ELR (cell line): Measurements from ENCODE around the gene MAP2K4.
"Not testable (repeated sequence)": the region's sequence is repeated elsewhere in the genome, so short reads cannot be mapped to it uniquely, and the experiment has no call there.

Experiments
- DNase-seq: peaks from one replicate; pipeline ENCODE4 v3.0.0-alpha.2; 2015; ENCODE audit warnings: low read depth

Gene MAP2K4

DNA sequence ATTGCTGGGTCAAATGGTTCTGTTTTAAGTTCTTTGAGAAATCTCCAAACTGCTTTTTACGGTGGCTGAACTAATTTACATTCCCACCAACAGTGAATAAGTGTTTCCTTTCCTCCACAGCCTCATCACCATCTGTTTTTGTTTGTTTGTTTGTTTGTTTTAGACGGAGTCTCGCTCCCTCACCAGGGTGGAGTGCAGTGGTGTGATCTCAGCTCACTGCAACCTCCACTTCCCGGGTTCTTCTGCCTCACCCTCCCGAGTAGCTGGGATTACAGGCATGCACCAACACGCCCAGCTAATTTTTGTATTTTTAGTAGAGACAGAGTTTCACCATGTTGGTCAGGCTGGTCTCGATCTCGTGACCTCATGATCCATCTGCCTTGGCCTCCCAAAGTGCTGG is 141.5 kb downstream of the MAP2K4 start:
- DNase-seq, result not testable (repeated sequence)

DNA sequence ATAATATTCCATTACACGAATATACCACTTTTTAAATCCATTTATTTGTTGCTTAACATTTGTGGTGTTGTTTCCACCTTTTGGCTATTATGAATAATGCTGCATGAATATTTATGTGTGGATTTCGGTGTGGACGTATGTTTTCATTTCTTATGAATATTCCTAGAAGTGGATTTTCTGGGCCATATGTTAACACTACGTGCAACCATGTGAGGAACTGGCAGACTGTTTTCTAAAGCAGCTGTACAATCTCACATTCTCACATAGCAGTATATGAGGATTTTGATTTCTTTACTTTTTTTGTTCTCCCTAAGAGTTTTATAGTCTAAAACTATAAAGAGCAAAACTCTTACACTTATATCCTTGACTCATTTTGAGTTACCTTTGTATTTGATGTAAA is 143.4 kb downstream of the MAP2K4 start:
- DNase-seq, result no peak

DNA sequence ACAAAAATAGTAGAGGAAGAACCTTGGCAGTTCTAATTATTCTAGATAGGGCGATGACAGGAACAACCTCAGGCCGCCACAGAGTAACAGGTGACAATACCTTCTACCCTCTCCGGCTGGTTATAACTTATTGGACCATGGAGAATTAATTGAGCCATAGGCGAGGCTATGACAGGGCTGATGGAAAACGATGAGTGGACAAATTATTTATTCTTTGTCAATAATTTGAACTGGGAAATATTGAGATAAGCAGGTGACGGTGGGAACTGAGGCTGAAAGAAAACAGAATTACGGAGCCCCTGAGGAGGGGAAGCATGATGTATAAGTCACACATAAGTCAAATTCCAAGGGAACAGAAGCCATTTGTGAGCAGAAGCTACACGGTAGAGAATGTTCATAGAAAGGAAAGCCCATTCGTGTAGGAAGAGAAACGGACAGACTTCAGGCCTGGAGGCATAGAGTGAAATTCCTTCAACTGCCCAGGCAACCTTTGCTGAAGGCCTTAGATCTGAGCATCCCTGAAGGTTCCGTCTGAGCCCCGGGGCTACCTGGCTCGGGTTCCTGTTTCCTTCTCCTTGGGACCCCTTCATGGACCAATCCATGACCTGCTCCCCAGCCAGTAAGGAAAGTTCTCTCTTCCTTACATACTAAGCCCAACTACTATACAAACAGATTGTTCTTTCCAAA is 158.1 kb downstream of the MAP2K4 start:
- no peak for DNase-seq

- peak; percentile 70 for DNase-seq
Measured at GRCh38 chr17:12180644-12181261, 160.1 kb downstream of the MAP2K4 start.

- no peak for DNase-seq
Measured at GRCh38 chr17:12187658-12188057, 167.0 kb downstream of the MAP2K4 start.

DNA sequence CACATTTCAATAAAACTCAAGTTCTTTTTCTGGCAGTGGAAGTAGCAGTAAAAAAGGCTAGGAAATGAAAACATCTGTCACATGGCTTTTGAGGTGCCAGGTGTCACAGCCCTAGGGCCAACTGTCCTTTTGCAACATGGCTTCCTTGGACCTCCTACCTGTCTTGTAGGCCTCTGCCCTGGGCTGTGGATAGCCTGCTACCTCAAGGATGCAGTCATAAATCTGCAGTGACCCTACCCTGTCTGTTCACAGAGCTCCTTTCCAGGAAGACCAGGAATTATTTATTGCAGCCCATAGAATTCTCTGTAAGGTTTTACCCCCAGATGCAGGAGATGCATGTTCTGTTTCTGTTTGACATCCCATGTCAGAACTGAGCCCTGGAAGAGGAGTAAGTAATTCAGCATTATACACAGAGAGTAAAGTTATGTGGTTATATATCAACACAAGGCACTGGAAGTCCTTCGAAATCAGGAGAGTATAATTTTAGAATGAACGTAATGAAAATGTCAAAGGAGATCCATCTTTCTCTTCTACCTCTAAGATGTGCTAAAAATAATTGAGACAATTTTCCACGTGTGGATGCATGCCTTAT is 172.6 kb downstream of the MAP2K4 start:
- DNase-seq, result no peak
